Lower leg skin (tissue), 3 donors: Measurements from ENCODE around the gene SGCE.

Source experiments
- POLR2A ChIP-seq, 2 donors: fragments of 450-650 bp; IDR thresholded peaks; one replicate each; pipeline ENCODE4 v1.6.1; 2016 to 2017; ENCODE audit warnings: antibody characterized with exemption in 2 of 2, mild to moderate bottlenecking in 1 of 2, moderate library complexity in 1 of 2
- TF ChIP-seq, protein P1 (sequence below), 3 donors: fragments of 450-650 bp; IDR thresholded peaks; one replicate each; pipeline ENCODE4 v1.5.1; 2016; ENCODE audit warnings: antibody characterized with exemption in 3 of 3, mild to moderate bottlenecking in 3 of 3, moderate library complexity in 2 of 3

DNA sequence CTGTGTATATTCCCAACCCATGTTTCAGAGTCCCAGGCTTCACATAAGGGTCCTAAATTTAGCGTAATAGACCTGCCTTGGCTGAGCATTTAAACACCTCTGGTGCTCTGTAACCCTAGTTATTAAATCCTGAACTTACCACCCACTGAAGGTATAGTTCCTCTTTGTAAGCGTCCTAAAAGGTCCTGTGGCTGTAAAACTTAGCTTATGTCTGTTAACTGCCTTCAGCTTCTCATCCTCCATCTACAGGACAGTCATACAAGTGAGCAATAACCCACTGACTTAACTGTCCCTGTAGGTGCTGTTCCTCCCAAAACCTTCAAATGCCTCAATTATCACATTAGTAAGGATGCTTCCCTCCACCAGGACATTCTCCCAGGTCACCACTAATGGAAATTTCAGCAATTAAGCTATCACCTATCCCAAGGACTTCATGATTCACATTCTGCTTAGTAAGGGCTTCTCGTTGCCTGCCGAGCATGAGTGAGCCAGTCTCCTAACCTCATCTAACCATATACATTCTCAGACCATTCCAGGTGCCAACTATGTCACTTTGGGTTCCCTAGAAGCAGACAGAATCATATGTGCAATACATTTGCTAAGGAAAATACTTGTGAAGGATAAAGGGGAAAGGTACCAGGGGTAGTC lies 90.6 kb downstream of the SGCE start:
- TF ChIP-seq, protein P1, sequence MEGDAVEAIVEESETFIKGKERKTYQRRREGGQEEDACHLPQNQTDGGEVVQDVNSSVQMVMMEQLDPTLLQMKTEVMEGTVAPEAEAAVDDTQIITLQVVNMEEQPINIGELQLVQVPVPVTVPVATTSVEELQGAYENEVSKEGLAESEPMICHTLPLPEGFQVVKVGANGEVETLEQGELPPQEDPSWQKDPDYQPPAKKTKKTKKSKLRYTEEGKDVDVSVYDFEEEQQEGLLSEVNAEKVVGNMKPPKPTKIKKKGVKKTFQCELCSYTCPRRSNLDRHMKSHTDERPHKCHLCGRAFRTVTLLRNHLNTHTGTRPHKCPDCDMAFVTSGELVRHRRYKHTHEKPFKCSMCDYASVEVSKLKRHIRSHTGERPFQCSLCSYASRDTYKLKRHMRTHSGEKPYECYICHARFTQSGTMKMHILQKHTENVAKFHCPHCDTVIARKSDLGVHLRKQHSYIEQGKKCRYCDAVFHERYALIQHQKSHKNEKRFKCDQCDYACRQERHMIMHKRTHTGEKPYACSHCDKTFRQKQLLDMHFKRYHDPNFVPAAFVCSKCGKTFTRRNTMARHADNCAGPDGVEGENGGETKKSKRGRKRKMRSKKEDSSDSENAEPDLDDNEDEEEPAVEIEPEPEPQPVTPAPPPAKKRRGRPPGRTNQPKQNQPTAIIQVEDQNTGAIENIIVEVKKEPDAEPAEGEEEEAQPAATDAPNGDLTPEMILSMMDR (IDR thresholded peaks at IDR 0.05): no peak
- TF ChIP-seq POLR2A (IDR thresholded peaks at IDR 0.05): no peak
